Thyroid gland (tissue), 4 donors: Measurements from ENCODE around the gene GOLGA6A.

Experiments used
- POLR2A ChIP-seq, 2 donors: fragments of 450-650 bp; IDR thresholded peaks; one replicate each; pipeline ENCODE4 v1.6.1; 2017; ENCODE audit warnings: antibody characterized with exemption in 2 of 2, mild to moderate bottlenecking in 2 of 2, moderate library complexity in 1 of 2
- TF ChIP-seq, protein P1 (sequence below), 6 experiments: fragments of 200-600 bp in 3 of 6; fragments of 450-650 bp in 3 of 6; sonication (generic) in 3 of 6; IDR thresholded peaks; one replicate each; pipeline ENCODE4 v1.5.1; 2016 to 2019; ENCODE audit warnings: antibody characterized with exemption in 6 of 6, mild to moderate bottlenecking in 2 of 6, inconsistent platforms in 1 of 6, moderate library complexity in 1 of 6

DNA sequence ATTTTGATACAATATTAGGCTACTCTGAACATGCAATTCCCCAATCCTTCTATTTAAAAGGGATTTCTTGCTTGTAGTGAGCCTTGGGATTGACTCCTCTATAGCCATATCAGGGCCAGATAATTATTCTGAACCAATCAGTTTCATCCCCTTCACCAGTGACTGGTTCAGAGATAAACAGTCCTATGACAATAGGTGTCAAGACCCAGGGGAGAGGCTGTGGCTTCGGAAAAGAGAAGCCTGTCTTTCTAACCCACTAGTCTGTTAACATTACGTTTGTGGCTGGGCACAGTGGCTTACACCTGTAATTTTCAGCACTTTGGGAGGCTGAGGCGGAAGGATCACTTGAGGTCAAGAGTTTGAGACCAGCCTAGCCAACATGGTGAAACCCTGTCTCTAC is 41.8 kb upstream of the GOLGA6A start:
- TF ChIP-seq, protein P1, sequence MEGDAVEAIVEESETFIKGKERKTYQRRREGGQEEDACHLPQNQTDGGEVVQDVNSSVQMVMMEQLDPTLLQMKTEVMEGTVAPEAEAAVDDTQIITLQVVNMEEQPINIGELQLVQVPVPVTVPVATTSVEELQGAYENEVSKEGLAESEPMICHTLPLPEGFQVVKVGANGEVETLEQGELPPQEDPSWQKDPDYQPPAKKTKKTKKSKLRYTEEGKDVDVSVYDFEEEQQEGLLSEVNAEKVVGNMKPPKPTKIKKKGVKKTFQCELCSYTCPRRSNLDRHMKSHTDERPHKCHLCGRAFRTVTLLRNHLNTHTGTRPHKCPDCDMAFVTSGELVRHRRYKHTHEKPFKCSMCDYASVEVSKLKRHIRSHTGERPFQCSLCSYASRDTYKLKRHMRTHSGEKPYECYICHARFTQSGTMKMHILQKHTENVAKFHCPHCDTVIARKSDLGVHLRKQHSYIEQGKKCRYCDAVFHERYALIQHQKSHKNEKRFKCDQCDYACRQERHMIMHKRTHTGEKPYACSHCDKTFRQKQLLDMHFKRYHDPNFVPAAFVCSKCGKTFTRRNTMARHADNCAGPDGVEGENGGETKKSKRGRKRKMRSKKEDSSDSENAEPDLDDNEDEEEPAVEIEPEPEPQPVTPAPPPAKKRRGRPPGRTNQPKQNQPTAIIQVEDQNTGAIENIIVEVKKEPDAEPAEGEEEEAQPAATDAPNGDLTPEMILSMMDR (IDR thresholded peaks at IDR 0.05), result no peak
- TF ChIP-seq POLR2A (IDR thresholded peaks at IDR 0.05), result no peak
